Measurements from ENCODE around the gene LSM3.

The LSM3 gene

GRCh38 chr3:14244521-14245247, 66.1 kb downstream of the LSM3 start:
- H3K27ac Mint-ChIP-seq, result no peak overlapping the region
- DNase-seq, result no peak
- peaks cover 67% of the 10 kb centered on the region for H3K4me1 Mint-ChIP-seq
- no peaks in the 10 kb centered on the region for H3K36me3 Mint-ChIP-seq (ENCODE audit: low read depth)
- no peak for TF ChIP-seq CTCF (IDR thresholded peaks at IDR 0.05)
- H3K27me3 Mint-ChIP-seq (ENCODE audit: low read depth, poor library complexity), result peaks cover 10% of the 10 kb centered on the region
- H3K4me3 Mint-ChIP-seq, result no peak overlapping the region
- no peaks in the 10 kb centered on the region for H3K9me3 Mint-ChIP-seq

GRCh38 chr3:14245248-14245639, 66.6 kb downstream of the LSM3 start:
- H3K36me3 Mint-ChIP-seq (ENCODE audit: low read depth), result no peaks in the 10 kb centered on the region
- H3K27me3 Mint-ChIP-seq (ENCODE audit: low read depth, poor library complexity), result peaks cover 7% of the 10 kb centered on the region
- no peak for DNase-seq
- H3K4me1 Mint-ChIP-seq, result peaks cover 73% of the 10 kb centered on the region
- no peak overlapping the region for H3K27ac Mint-ChIP-seq
- TF ChIP-seq CTCF (IDR thresholded peaks at IDR 0.05), result no peak
- H3K9me3 Mint-ChIP-seq, result no peaks in the 10 kb centered on the region
- H3K4me3 Mint-ChIP-seq, result no peak overlapping the region

GRCh38 chr3:14245822-14246221, 67.2 kb downstream of the LSM3 start:
- Mint-ChIP-seq H3K27me3 (ENCODE audit: low read depth, poor library complexity) (peaks cover 11% of the 10 kb centered on the region), H3K9me3 (peaks cover 4% of the 10 kb centered on the region), H3K4me3 (no peak overlapping the region), H3K27ac (peak overlapping the region; percentile 83), H3K36me3 (ENCODE audit: low read depth) (no peaks in the 10 kb centered on the region), H3K4me1 (peaks cover 79% of the 10 kb centered on the region)
- no peak for TF ChIP-seq CTCF (IDR thresholded peaks at IDR 0.05)
- DNase-seq, result no peak

GRCh38 chr3:14246414-14246813, 67.8 kb downstream of the LSM3 start:
- H3K27me3 Mint-ChIP-seq (ENCODE audit: low read depth, poor library complexity), result peaks cover 14% of the 10 kb centered on the region
- H3K9me3 Mint-ChIP-seq, result peaks cover 8% of the 10 kb centered on the region
- no peak overlapping the region for H3K4me3 Mint-ChIP-seq
- H3K27ac Mint-ChIP-seq, result no peak overlapping the region
- H3K4me1 Mint-ChIP-seq, result peaks cover 81% of the 10 kb centered on the region
- no peak for TF ChIP-seq CTCF (IDR thresholded peaks at IDR 0.05)
- DNase-seq, result no peak
- H3K36me3 Mint-ChIP-seq (ENCODE audit: low read depth), result no peaks in the 10 kb centered on the region

GRCh38 chr3:14248477-14248848, 69.8 kb downstream of the LSM3 start:
- Mint-ChIP-seq H3K27ac (no peak overlapping the region), H3K27me3 (ENCODE audit: low read depth, poor library complexity) (peaks cover 11% of the 10 kb centered on the region)

More at GRCh38 chr3:14248477-14248848, 69.8 kb downstream of the LSM3 start:
- Mint-ChIP-seq H3K4me1 (peaks cover 66% of the 10 kb centered on the region), H3K9me3 (peaks cover 8% of the 10 kb centered on the region), H3K4me3 (no peak overlapping the region), H3K36me3 (ENCODE audit: low read depth) (no peaks in the 10 kb centered on the region)
- no peak for DNase-seq
- TF ChIP-seq CTCF (IDR thresholded peaks at IDR 0.05), result no peak

Data from nephron progenitor cell (in vitro differentiated cells).